Transverse colon (tissue), 4 donors: Measurements from ENCODE around the gene CPXM2. TPM values are rescaled to one million over a fixed set of nuclear protein-coding genes. Genes with fewer than 3 reads are reported as not detected.

Experiments
- DNase-seq: peaks from one replicate; pipeline ENCODE4 v3.0.0-alpha.2; 2019
- H3K27ac ChIP-seq, 4 donors: fragments of 200-600 bp; sonication (generic); 2 replicates each; pipeline ENCODE4 v1.5.1; 2016 to 2018; ENCODE audit warnings: inconsistent platforms in 4 of 4
- H3K27me3 ChIP-seq: fragments of 200-600 bp; sonication (generic); 2 replicates; pipeline ENCODE4 v1.5.1; 2017; ENCODE audit warnings: inconsistent platforms
- H3K36me3 ChIP-seq, 4 donors: fragments of 200-600 bp; sonication (generic); 2 replicates each; pipeline ENCODE4 v1.5.1; 2017 to 2019; ENCODE audit warnings: inconsistent platforms in 4 of 4
- H3K4me1 ChIP-seq, 4 donors: fragments of 200-600 bp; sonication (generic); 2 replicates each; pipeline ENCODE4 v1.5.1; 2017 to 2020; ENCODE audit warnings: inconsistent platforms in 4 of 4
- H3K4me3 ChIP-seq, 4 donors: fragments of 200-600 bp; sonication (generic); 1 replicate in 1 of 4; 2 replicates in 3 of 4; pipeline versions ENCODE4 v1.5.1 to v1.6.1; 2017 to 2019; ENCODE audit warnings: inconsistent platforms in 4 of 4
- H3K9me3 ChIP-seq, 2 donors: fragments of 200-600 bp; sonication (generic); 2 replicates each; pipeline ENCODE4 v1.5.1; 2017 to 2019; ENCODE audit warnings: inconsistent platforms in 2 of 2
- CTCF ChIP-seq, 5 experiments: fragments of 200-600 bp in 3 of 5; fragments of 450-650 bp in 2 of 5; sonication (generic) in 3 of 5; IDR thresholded peaks; 1 replicate in 2 of 5; 2 replicates in 3 of 5; pipeline ENCODE4 v1.5.1; 2016 to 2017; ENCODE audit warnings: antibody characterized with exemption in 5 of 5, inconsistent platforms in 3 of 5, mild to moderate bottlenecking in 2 of 5, moderate library complexity in 1 of 5
- EP300 ChIP-seq: sonication (generic); formaldehyde crosslinking; IDR thresholded peaks from one replicate; pipeline ENCODE4 v1.6.1; 2017; ENCODE audit warnings: antibody characterized with exemption, low read depth
- POLR2A ChIP-seq: fragments of 450-650 bp; IDR thresholded peaks from one replicate; pipeline ENCODE4 v1.6.1; 2016; ENCODE audit warnings: antibody characterized with exemption, mild to moderate bottlenecking, moderate library complexity
- POLR2AphosphoS5 ChIP-seq, 3 donors: sonication (generic); formaldehyde crosslinking; IDR thresholded peaks; one replicate each; pipeline ENCODE4 v1.6.1; 2016; ENCODE audit warnings: antibody characterized with exemption in 3 of 3
- WGBS, 2 donors: methylation state at CpG; one replicate each; pipeline ENCODE4 v1.1.5; 2018; ENCODE audit warnings: low coverage in 1 of 2; 5-methylcytosine and 5-hydroxymethylcytosine counted together
- in situ Hi-C, 4 donors: fragments of 200-750 bp; cut with MboI; loops; one replicate each; pipeline versions ENCODE4 v1.15.0 to v1.15.1; 2017; ENCODE audit warnings: low sequenced_read_pairs in 3 of 4, low pct_ligation_motif_present in 1 of 4, low pct_unique_long_range_greater_than_20kb in 1 of 4
- intact Hi-C: fragments of 100-400 bp; cut with DNase I; formaldehyde crosslinking; loops from one replicate; pipeline ENCODE4 v1.15.1; 2023; ENCODE audit warnings: low total_unique reads
- total RNA-seq, 4 donors: library from RNA; depleted of rRNA; stranded (reverse); fragments of >200 nt; gene quantifications; one replicate each; pipeline ENCODE4 v1.1.0, GENCODE V29; 2016

The CPXM2 gene
- total RNA-seq, 4 donors from 2014 or later: 7.8 to 19.1 (median 13.0) TPM

DNA sequence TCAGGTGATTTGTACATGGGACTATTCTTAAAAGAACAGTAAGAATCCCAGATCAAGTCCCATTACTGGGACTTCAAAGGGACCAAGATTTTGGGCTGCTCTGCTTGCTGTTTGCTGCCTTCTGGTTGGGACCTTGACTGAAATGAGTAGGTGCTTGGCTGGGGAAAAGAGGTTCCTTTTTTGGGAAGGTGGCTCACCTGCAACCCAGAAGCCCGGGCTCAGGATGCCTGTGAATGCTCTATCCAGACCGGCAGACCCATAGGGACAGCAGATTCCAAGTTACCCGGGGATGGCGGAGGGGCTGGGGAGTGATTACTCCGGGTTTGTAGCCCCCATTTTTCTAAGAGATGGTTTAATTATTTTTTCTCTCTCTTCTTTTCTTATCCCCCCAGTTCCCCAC is 104.0 kb downstream of the CPXM2 start:
- H3K4me3 ChIP-seq: no peak overlapping the region
- no peaks in the 10 kb centered on the region for H3K36me3 ChIP-seq
- H3K4me1 ChIP-seq: no peaks in the 10 kb centered on the region
- TF ChIP-seq POLR2A (no peak), EP300 (no peak), CTCF (IDR thresholded peaks at IDR 0.05) (no peak), POLR2AphosphoS5 (IDR thresholded peaks at IDR 0.05) (no peak)
- H3K27ac ChIP-seq: no peak overlapping the region
- 82 to 94% methylated on average over 4 to 5 of the region's 5 CpGs for WGBS, 2 donors
- peaks cover 0 to 8% of the 10 kb centered on the region in 2 donors for H3K9me3 ChIP-seq
- intact Hi-C loops (no loop called here), in situ Hi-C loops (no loop called here)
- H3K27me3 ChIP-seq: no peaks in the 10 kb centered on the region
- DNase-seq: no peak

GRCh38 chr10:123786896-123787295 is 104.7 kb downstream of the CPXM2 start:
- in situ Hi-C loops: no loop called here
- 17% methylated on average over 1 of the region's 1 CpG; no CpG with 5 or more reads in 1 of the 2 donors for WGBS, 2 donors
- no peak overlapping the region for H3K4me3 ChIP-seq
- intact Hi-C loops: no loop called here
- no peak for DNase-seq
- no peaks in the 10 kb centered on the region for H3K4me1 ChIP-seq
- no peak overlapping the region for H3K27ac ChIP-seq
- H3K27me3 ChIP-seq: no peaks in the 10 kb centered on the region
- peaks cover 0 to 8% of the 10 kb centered on the region in 2 donors for H3K9me3 ChIP-seq
- no peaks in the 10 kb centered on the region for H3K36me3 ChIP-seq
- no peak for TF ChIP-seq POLR2A
- TF ChIP-seq EP300: no peak
- no peak for TF ChIP-seq CTCF (IDR thresholded peaks at IDR 0.05)
- TF ChIP-seq POLR2AphosphoS5 (IDR thresholded peaks at IDR 0.05): no peak

- Histone ChIP-seq H3K4me3 (no peak overlapping the region), H3K9me3 (peaks cover 0 to 8% of the 10 kb centered on the region in 2 donors), H3K27ac (no peak overlapping the region), H3K4me1 (no peaks in the 10 kb centered on the region), H3K27me3 (no peaks in the 10 kb centered on the region), H3K36me3 (no peaks in the 10 kb centered on the region)
- 89 to 92% methylated on average over 5 to 7 of the region's 7 CpGs for WGBS, 2 donors
- no peak for DNase-seq
- no peak for TF ChIP-seq EP300
- no peak for TF ChIP-seq POLR2A
- TF ChIP-seq CTCF (IDR thresholded peaks at IDR 0.05): no peak
- no peak for TF ChIP-seq POLR2AphosphoS5 (IDR thresholded peaks at IDR 0.05)
- intact Hi-C loops (no loop called here), in situ Hi-C loops (no loop called here)
Observed at GRCh38 chr10:123786306-123786705, 105.3 kb downstream of the CPXM2 start.

- Histone ChIP-seq H3K36me3 (no peaks in the 10 kb centered on the region), H3K27me3 (no peaks in the 10 kb centered on the region), H3K4me1 (no peaks in the 10 kb centered on the region), H3K27ac (no peak overlapping the region), H3K4me3 (no peak overlapping the region), H3K9me3 (peaks cover 0 to 8% of the 10 kb centered on the region in 2 donors)
- 62 to 69% methylated on average over 7 of the region's 7 CpGs for WGBS, 2 donors
- in situ Hi-C loops (no loop called here), intact Hi-C loops (no loop called here)
- TF ChIP-seq POLR2A (no peak), CTCF (IDR thresholded peaks at IDR 0.05) (no peak), POLR2AphosphoS5 (IDR thresholded peaks at IDR 0.05) (no peak)
- no peak for DNase-seq
Observed at GRCh38 chr10:123784646-123785045, 107.0 kb downstream of the CPXM2 start.
